HEK293T (cell line): ENCODE results near the gene MGLL.

ENCODE experiments used
- CTCF ChIA-PET: fragments of 350-600 bp; formaldehyde crosslinking; extraction: SDS; loops from one replicate; lab custom pipeline; 2021; ENCODE audit warnings: antibody characterized with exemption, inconsistent platforms; lab: Yijun Ruan, JAX
- POLR2A ChIA-PET: fragments of 350-600 bp; formaldehyde crosslinking; extraction: SDS; loops from one replicate; lab custom pipeline; 2020; ENCODE audit warnings: antibody characterized with exemption, inconsistent platforms; lab: Yijun Ruan, JAX
- DNase-seq: peaks from one replicate; pipeline ENCODE4 v3.0.0; 2012; ENCODE audit warnings: mixed read lengths; ENCODE audit errors: extremely low spot score
- ARNT ChIP-seq: fragments of 450-650 bp; IDR thresholded peaks from 2 replicates; pipeline ENCODE4 v1.6.1; 2017; ENCODE audit warnings: mild to moderate bottlenecking
- BHLHE40 ChIP-seq: fragments of 450-650 bp; IDR thresholded peaks from 2 replicates; pipeline ENCODE4 v1.6.1; 2016; ENCODE audit warnings: mild to moderate bottlenecking, moderate library complexity, borderline replicate concordance
- CTBP1 ChIP-seq: fragments of 450-650 bp; IDR thresholded peaks from 2 replicates; pipeline ENCODE4 v1.6.1; 2016; ENCODE audit warnings: borderline replicate concordance
- ELF4 ChIP-seq: fragments of 450-650 bp; IDR thresholded peaks from 2 replicates; pipeline ENCODE4 v1.6.1; 2017; ENCODE audit warnings: antibody characterized with exemption
- FOXA1 ChIP-seq: fragments of 450-650 bp; IDR thresholded peaks from 2 replicates; pipeline ENCODE4 v1.6.1; 2016; ENCODE audit warnings: mild to moderate bottlenecking
- FOXK2 ChIP-seq: fragments of 450-650 bp; IDR thresholded peaks from 2 replicates; pipeline ENCODE4 v1.6.1; 2016; ENCODE audit warnings: mild to moderate bottlenecking
- FOXM1 ChIP-seq: fragments of 450-650 bp; IDR thresholded peaks from 2 replicates; pipeline ENCODE4 v1.6.1; 2017; ENCODE audit warnings: mild to moderate bottlenecking, borderline replicate concordance
- HDGF ChIP-seq: fragments of 450-650 bp; IDR thresholded peaks from 2 replicates; pipeline ENCODE4 v1.6.1; 2017; ENCODE audit warnings: antibody characterized with exemption, borderline replicate concordance
- L3MBTL2 ChIP-seq: fragments of 450-650 bp; conservative IDR thresholded peaks from 2 replicates; pipeline ENCODE4 v1.6.1; 2016; ENCODE audit warnings: mild to moderate bottlenecking
- LEF1 ChIP-seq: fragments of 450-650 bp; IDR thresholded peaks from 2 replicates; pipeline ENCODE4 v1.6.1; 2017; ENCODE audit warnings: mild to moderate bottlenecking, borderline replicate concordance
- NFRKB ChIP-seq: fragments of 450-650 bp; IDR thresholded peaks from 2 replicates; pipeline ENCODE4 v1.6.1; 2016; ENCODE audit warnings: mild to moderate bottlenecking, moderate library complexity
- PKNOX1 ChIP-seq: fragments of 450-650 bp; IDR thresholded peaks from 2 replicates; pipeline ENCODE4 v1.6.1; 2016
- SP1 ChIP-seq: fragments of 450-650 bp; IDR thresholded peaks from 2 replicates; pipeline ENCODE4 v1.6.1; 2017
- SUZ12 ChIP-seq: fragments of 450-650 bp; IDR thresholded peaks from 2 replicates; pipeline ENCODE4 v1.6.1; 2016; ENCODE audit warnings: mild to moderate bottlenecking
- TARDBP ChIP-seq: fragments of 450-650 bp; IDR thresholded peaks from 2 replicates; pipeline ENCODE4 v1.6.1; 2016
- ZNF384 ChIP-seq: fragments of 450-650 bp; IDR thresholded peaks from 2 replicates; pipeline ENCODE4 v1.6.1; 2016

Gene MGLL

DNA sequence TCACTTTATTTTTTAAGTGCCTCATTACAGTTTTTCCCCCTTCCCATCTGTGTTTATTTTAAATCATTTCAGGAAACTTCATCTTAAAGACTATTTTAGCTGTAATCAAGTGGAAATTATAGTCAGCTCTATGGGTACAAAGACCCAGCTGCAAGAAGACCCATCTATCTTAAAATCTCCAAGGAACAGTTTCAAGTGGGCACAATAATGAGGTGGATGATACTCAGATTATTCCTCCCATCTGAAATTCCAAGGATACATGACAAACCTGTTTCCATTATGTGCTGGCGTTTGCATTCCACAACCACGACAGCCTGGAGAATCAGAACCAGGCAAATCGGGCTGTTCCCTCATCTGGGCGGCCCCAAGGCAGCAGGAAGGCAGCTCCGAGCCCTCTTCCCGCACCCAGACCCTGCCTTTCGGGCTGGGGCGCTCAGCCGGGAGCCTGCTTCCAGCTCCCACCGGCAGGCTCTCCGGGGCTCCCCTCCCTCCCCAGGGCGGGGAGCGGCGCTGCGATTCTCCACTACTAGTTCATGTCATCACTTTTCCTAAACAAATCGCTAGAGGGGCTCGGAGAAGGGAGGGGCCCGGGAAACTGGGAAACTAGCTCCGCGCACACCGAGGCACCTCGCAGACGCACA is at the start of gene MGLL:
Gene MGLL (minus strand): TSS at position 475 of the 641 bp plus-strand sequence. CDS start 197 bp downstream, at position 278.
- CTCF ChIA-PET = interaction anchor here (0.5 kb wide), 1 partner anchor 83 kb away, joined by 3 read pairs; no protein-coding TSS in a partner anchor
- peak; percentile 40 for DNase-seq
- POLR2A ChIA-PET = no interaction called here
- TF ChIP-seq ARNT = no peak
- TF ChIP-seq CTBP1 = no peak
- TF ChIP-seq TARDBP = no peak
- TF ChIP-seq L3MBTL2 = no peak
- TF ChIP-seq ELF4 = no peak
- TF ChIP-seq SP1 = no peak
- TF ChIP-seq SUZ12 = no peak
- TF ChIP-seq LEF1 = no peak
- no peak for TF ChIP-seq FOXK2
- no peak for TF ChIP-seq PKNOX1
- TF ChIP-seq NFRKB = no peak
- no peak for TF ChIP-seq HDGF
- TF ChIP-seq FOXA1 = no peak
- TF ChIP-seq ZNF384 = no peak
- no peak for TF ChIP-seq BHLHE40
- no peak for TF ChIP-seq FOXM1

DNA sequence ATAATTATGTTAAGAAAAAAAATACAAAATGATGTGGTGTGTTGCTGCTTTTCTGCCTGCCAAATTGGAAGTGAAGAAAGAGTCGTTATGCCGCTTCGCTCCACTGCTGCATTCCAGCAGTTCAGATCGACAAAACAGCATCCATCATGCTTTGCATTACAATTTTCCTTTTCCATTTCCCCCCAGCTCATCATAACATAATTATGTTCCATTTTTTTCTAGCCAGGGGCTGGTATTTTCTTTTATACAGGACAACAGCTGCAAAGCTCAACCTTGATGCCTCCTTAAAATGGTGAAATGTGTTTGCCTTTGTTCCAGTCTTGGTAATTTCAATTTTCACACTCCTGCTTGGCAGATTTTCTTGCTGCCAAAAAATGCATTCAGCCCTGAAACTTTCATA is 47.8 kb upstream of the MGLL start:
- ChIA-PET CTCF (no interaction called here), POLR2A (no interaction called here)
- DNase-seq = no peak
- TF ChIP-seq FOXA1 = no peak
- TF ChIP-seq SUZ12 = no peak
- no peak for TF ChIP-seq SP1
- no peak for TF ChIP-seq LEF1
- TF ChIP-seq CTBP1 = no peak
- TF ChIP-seq ZNF384 = no peak
- TF ChIP-seq FOXK2 = no peak
- no peak for TF ChIP-seq FOXM1
- TF ChIP-seq ARNT = no peak
- TF ChIP-seq BHLHE40 = no peak
- no peak for TF ChIP-seq TARDBP

DNA sequence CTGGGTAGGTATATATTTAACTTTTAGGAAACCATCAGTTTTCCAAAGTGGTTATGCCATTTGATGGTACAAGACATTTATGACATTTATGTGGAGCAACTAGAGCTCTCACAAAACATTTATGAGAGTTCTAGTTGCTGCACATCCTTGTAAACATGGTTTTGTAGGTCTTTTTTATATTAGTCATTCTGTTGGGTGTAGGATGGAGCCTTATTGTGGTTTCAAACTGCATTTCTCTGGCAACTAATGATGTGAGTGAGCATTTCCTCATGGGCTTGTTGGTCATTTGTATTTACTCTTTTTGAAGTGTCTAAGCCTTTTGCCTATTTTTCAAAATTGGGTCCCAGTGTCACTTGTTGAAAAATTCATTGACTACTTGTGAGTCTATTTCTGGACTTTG is 45.7 kb upstream of the MGLL start:
- TF ChIP-seq TARDBP = no peak
- no peak for TF ChIP-seq HDGF
- DNase-seq = no peak
- ChIA-PET POLR2A (interaction anchor here (0.6 kb wide), 1 partner anchor 71 kb away, joined by 3 read pairs; no protein-coding TSS in a partner anchor), CTCF (no interaction called here)

DNA sequence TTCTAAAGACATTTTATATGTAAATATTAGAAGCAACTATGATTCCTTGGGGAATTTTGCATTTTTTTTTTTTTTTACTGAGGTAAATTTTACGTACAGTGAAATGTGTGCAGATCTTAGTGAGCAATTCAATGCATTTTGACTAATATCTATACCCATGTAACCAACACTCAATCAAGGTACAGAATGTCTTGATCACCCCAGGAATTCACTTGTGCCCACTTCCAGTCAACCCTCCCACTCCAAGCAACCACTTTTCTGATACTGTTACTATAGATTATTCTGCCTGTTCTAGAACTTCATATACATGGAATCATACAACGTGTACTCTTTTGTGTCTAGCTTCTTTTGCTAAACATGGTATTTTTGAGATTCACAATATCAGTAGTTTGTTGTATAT is 45.1 kb upstream of the MGLL start:
- ChIA-PET CTCF (no interaction called here), POLR2A (no interaction called here)
- no peak for DNase-seq
- no peak for TF ChIP-seq L3MBTL2
- no peak for TF ChIP-seq ZNF384
- no peak for TF ChIP-seq FOXK2
- no peak for TF ChIP-seq PKNOX1
- TF ChIP-seq FOXM1 = no peak
- TF ChIP-seq HDGF = no peak
- TF ChIP-seq SP1 = no peak

GRCh38 chr3:127865941-127866340 is 43.6 kb upstream of the MGLL start:
- ChIA-PET POLR2A (no interaction called here), CTCF (no interaction called here)
- DNase-seq = no peak
- TF ChIP-seq SUZ12 (no peak), ARNT (no peak), HDGF (no peak), ZNF384 (no peak), LEF1 (no peak), FOXK2 (no peak), TARDBP (no peak), BHLHE40 (no peak), SP1 (no peak), L3MBTL2 (no peak), PKNOX1 (no peak), ELF4 (no peak), CTBP1 (no peak), FOXA1 (no peak), FOXM1 (no peak), NFRKB (no peak)

- CTCF ChIA-PET = no interaction called here
- no peak for TF ChIP-seq SP1
- peak; percentile 26; the same call in 1 of the 2 replicates for TF ChIP-seq L3MBTL2
- no peak for TF ChIP-seq ARNT
- TF ChIP-seq SUZ12 = no peak
- POLR2A ChIA-PET = no interaction called here
- no peak for DNase-seq
Observed at GRCh38 chr3:127860211-127860696, 37.9 kb upstream of the MGLL start.

DNA sequence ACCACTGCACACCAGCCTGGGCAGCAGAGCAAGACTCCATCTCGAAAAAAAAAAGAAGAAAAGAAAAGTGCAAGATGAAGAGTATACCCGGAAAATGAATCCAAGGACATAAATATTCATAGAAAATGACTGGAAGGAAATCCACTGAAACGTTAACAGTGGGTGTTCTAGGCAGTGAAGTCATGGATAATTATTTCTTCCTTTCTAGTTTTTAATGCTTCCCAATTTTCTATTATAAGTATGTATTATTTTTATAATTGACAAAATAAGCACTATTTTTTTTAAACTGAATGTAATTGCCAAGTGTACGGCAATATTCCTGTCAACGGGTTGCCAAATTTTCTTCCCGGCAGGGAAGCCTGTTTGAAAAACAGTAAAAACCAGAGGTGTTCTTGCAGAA is 37.4 kb upstream of the MGLL start:
- CTCF ChIA-PET = no interaction called here
- DNase-seq = no peak
- POLR2A ChIA-PET = no interaction called here
- TF ChIP-seq SP1 (no peak), TARDBP (no peak), HDGF (no peak), CTBP1 (no peak), ZNF384 (no peak), NFRKB (no peak), ELF4 (no peak), BHLHE40 (no peak), PKNOX1 (no peak)
